Heart left ventricle (tissue), 16 donors: ENCODE measurements around the gene DBH. TPM values are rescaled to one million over a fixed set of nuclear protein-coding genes. Genes with fewer than 3 reads are reported as not detected.

Experiments
- ATAC-seq, 4 donors: fragments of 200-7000 bp; cut with Tn5 transposase; one replicate each; pipeline ENCODE4 v1.9.1; 2020 to 2022; ENCODE audit warnings: moderate library complexity in 4 of 4, mild to moderate bottlenecking in 3 of 4, moderate number of reproducible peaks in 1 of 4
- DNase-seq, 5 donors: peaks; one replicate each; pipeline ENCODE4 v3.0.0-alpha.2; 2020
- H3K27ac ChIP-seq, 12 donors: fragments of 200-600 bp; sonication (generic) in 4 of 12; one replicate each; pipeline versions ENCODE4 v1.5.0 to v1.8.0; 2016 to 2022; ENCODE audit warnings: mild to moderate bottlenecking in 2 of 12
- H3K27me3 ChIP-seq, 9 donors: fragments of 200-600 bp; sonication (generic) in 2 of 9; one replicate each; pipeline versions ENCODE4 v1.5.1 to v1.8.0; 2016 to 2022; ENCODE audit warnings: mild to moderate bottlenecking in 3 of 9
- H3K36me3 ChIP-seq, 9 donors: fragments of 200-600 bp; sonication (generic) in 2 of 9; one replicate each; pipeline versions ENCODE4 v1.5.0 to v1.8.0; 2018 to 2022; ENCODE audit warnings: mild to moderate bottlenecking in 2 of 9
- H3K4me1 ChIP-seq, 12 donors: fragments of 200-600 bp; sonication (generic) in 4 of 12; one replicate each; pipeline versions ENCODE4 v1.5.0 to v1.8.0; 2016 to 2022; ENCODE audit warnings: mild to moderate bottlenecking in 3 of 12
- H3K4me3 ChIP-seq, 12 donors: fragments of 200-600 bp; sonication (generic) in 4 of 12; one replicate each; pipeline versions ENCODE4 v1.5.0 to v1.8.0; 2017 to 2022; ENCODE audit warnings: mild to moderate bottlenecking in 9 of 12, moderate library complexity in 4 of 12
- H3K9me3 ChIP-seq, 12 donors: fragments of 200-600 bp; sonication (generic) in 4 of 12; one replicate each; pipeline versions ENCODE4 v1.5.0 to v1.8.0; 2016 to 2022; ENCODE audit warnings: mild to moderate bottlenecking in 1 of 12
- CTCF ChIP-seq, 12 donors: fragments of 200-600 bp; sonication (generic) in 4 of 12; IDR thresholded peaks; one replicate each; pipeline versions ENCODE4 v1.5.0 to v1.8.0; 2018 to 2022; ENCODE audit warnings: antibody characterized with exemption in 12 of 12, mild to moderate bottlenecking in 5 of 12
- POLR2A ChIP-seq, 2 donors: fragments of 450-650 bp; IDR thresholded peaks; one replicate each; pipeline ENCODE4 v1.6.1; 2017; ENCODE audit warnings: antibody characterized with exemption in 2 of 2, mild to moderate bottlenecking in 2 of 2, moderate library complexity in 2 of 2
- WGBS, 4 donors: extraction: QIAGEN DNeasy Blood & Tissue Kit in 2 of 4; methylation state at CpG; one replicate each; pipeline versions ENCODE4 v1.1.5 to v1.1.7; 2013 to 2018; 5-methylcytosine and 5-hydroxymethylcytosine counted together
- intact Hi-C, 10 donors: fragments of 100-400 bp; cut with DNase I; formaldehyde crosslinking; loops; one replicate each; pipeline versions ENCODE4 v1.11.1 to v1.14.2; 2022
- polyA plus RNA-seq, 2 donors: library from polyadenylated mRNA; stranded (reverse); fragments of 200-250 nt; gene quantifications; one replicate each; pipeline ENCODE4 v1.2.3, GENCODE V29; 2013
- total RNA-seq, 9 donors: library from RNA; depleted of rRNA in 2 of 9; stranded (reverse); fragments of >200 nt in 2 of 9; fragmentation: NEBNext Ultra II Directional in 3 of 9; extraction: Animal tissue kit (Norgen Biotek cat#: 25700) in 3 of 9; gene quantifications; one replicate each; pipeline versions ENCODE4 v1.1.0 to v1.2.4, GENCODE V29; 2016 to 2023
- donor health status: ischemic (EF 13 %, LVEDD 7.1; RV severe dilation, severe dysfunction).
- donor health status: healthy with polysubstance abuse.
- donor health status: DM: no; HTN: yes; CAD: no.
- donor health status: DM: no; HTN: no; CAD: no.
- donor health status: ischemic (EF 25% LVEDD 6.9; RV normal size, moderate dysfunction).
- donor health status: ischemic (EF 25% LVEDD 5.7; RV mildly dilated, moderate dysfunction).
- donor health status: healthy.
- donor health status: DM: yes; HTN: yes; CAD: no.
- donor health status: ischemic (EF 35%, LVEDD 5.7; RV mildly dilated, moderate dysfunction).
- donor health status: nonischemic (EF 11% LVEDD 7.7; RV severe dilation, severe dysfunction).
- donor health status: DM: yes; HTN: yes; CAD: no.
- donor health status: PGD.
- donor health status: ischemic (EF 29% LVEDD 5.4; RV normal size, mild dysfunction).
- donor health status: nonischemic (EF 23%, LVEDD 6.1; RV moderate dilation, normal function).

The DBH gene
- total and polyA plus RNA-seq, 11 donors, result 0.06 to 0.08 TPM; not detected in 9

- Histone ChIP-seq H3K4me3 (no peak overlapping the region), H3K36me3 (no peaks in the 10 kb centered on the region), H3K9me3 (no peaks in the 10 kb centered on the region), H3K27ac (peak overlapping the region in 1 of 12 donors; percentile 13), H3K4me1 (peaks cover 0 to 52% (median 34%) of the 10 kb centered on the region in 12 donors), H3K27me3 (no peaks in the 10 kb centered on the region)
- DNase-seq (peak in 2 of 5 donors; percentile 24 to 53), ATAC-seq (no peak)
- 81 to 93% (median 88%) methylated on average over 8 to 21 of the region's 21 CpGs for WGBS, 4 donors
- intact Hi-C loops, result loop anchor here in 1 of 10 donors (5.0 kb wide), 1 partner anchor 98 kb away; no protein-coding TSS in a partner anchor
- TF ChIP-seq CTCF (IDR thresholded peaks at IDR 0.05) (no peak), POLR2A (IDR thresholded peaks at IDR 0.05) (no peak)
Observed at GRCh38 chr9:133680250-133680975, 44.2 kb downstream of the DBH start.

GRCh38 chr9:133680976-133681657, 45.0 kb downstream of the DBH start:
- no peak overlapping the region for H3K4me3 ChIP-seq
- no peaks in the 10 kb centered on the region for H3K9me3 ChIP-seq
- peak in 2 of 5 donors; percentile 22 to 56 for DNase-seq
- H3K27ac ChIP-seq, result no peak overlapping the region
- intact Hi-C loops, result loop anchor here in 1 of 10 donors (5.0 kb wide), 1 partner anchor 99 kb away; no protein-coding TSS in a partner anchor
- no peak for ATAC-seq
- 85 to 96% (median 91%) methylated on average over 15 to 20 of the region's 20 CpGs for WGBS, 4 donors
- TF ChIP-seq CTCF (IDR thresholded peaks at IDR 0.05), result no peak
- TF ChIP-seq POLR2A (IDR thresholded peaks at IDR 0.05), result no peak
- H3K4me1 ChIP-seq, result peaks cover 0 to 52% (median 34%) of the 10 kb centered on the region in 12 donors
- no peaks in the 10 kb centered on the region for H3K36me3 ChIP-seq
- H3K27me3 ChIP-seq, result no peaks in the 10 kb centered on the region

GRCh38 chr9:133681658-133682306, 45.6 kb downstream of the DBH start:
- Histone ChIP-seq H3K4me1 (peaks cover 0 to 52% (median 33%) of the 10 kb centered on the region in 12 donors), H3K4me3 (no peak overlapping the region), H3K9me3 (no peaks in the 10 kb centered on the region), H3K36me3 (no peaks in the 10 kb centered on the region), H3K27me3 (no peaks in the 10 kb centered on the region), H3K27ac (no peak overlapping the region)
- ATAC-seq (no peak), DNase-seq (peak in 2 of 5 donors; percentile 24 to 56)
- WGBS, 4 donors, result 92 to 95% (median 93%) methylated on average over 35 of the region's 35 CpGs
- TF ChIP-seq POLR2A (IDR thresholded peaks at IDR 0.05) (no peak), CTCF (IDR thresholded peaks at IDR 0.05) (no peak)
- intact Hi-C loops, result loop anchor here in 2 of 10 donors (2.0 to 5.0 kb wide), 2 partner anchors 99 kb away; no protein-coding TSS in a partner anchor
